WERI-Rb-1 (cell line): ENCODE data around the gene CHRM4.

Experiments used
- DNase-seq: peaks from one replicate; pipeline ENCODE4 v3.0.0-alpha.2; 2020
- H3K27ac ChIP-seq: fragments of 250-450 bp; sonication (Bioruptor Pico); 2 replicates; pipeline ENCODE4 v1.5.1; 2020; ENCODE audit warnings: mild to moderate bottlenecking, moderate library complexity
- H3K27me3 ChIP-seq: fragments of 250-450 bp; sonication (Bioruptor Pico); 2 replicates; pipeline ENCODE4 v1.5.1; 2021; ENCODE audit warnings: mild to moderate bottlenecking, low read depth, moderate library complexity; ENCODE audit not compliant: insufficient read depth, severe bottlenecking
- H3K36me3 ChIP-seq: fragments of 250-450 bp; sonication (Bioruptor Pico); 2 replicates; pipeline ENCODE4 v1.5.1; 2020; ENCODE audit warnings: mild to moderate bottlenecking, moderate library complexity
- H3K4me3 ChIP-seq: 2 replicates; pipeline ENCODE4 v1.5.1; 2011; ENCODE audit warnings: low read depth, mild to moderate bottlenecking, control low read depth, low read length
- H3K9me3 ChIP-seq: fragments of 250-450 bp; sonication (Bioruptor Pico); 2 replicates; pipeline ENCODE4 v1.5.1; 2021; ENCODE audit warnings: mild to moderate bottlenecking, moderate library complexity; ENCODE audit not compliant: severe bottlenecking
- TF ChIP-seq, protein P1 (sequence below): IDR thresholded peaks from 2 replicates; pipeline ENCODE4 v1.5.1; 2011; ENCODE audit warnings: low read depth, mild to moderate bottlenecking, control low read depth, inconsistent platforms, low read length

The CHRM4 gene

DNA sequence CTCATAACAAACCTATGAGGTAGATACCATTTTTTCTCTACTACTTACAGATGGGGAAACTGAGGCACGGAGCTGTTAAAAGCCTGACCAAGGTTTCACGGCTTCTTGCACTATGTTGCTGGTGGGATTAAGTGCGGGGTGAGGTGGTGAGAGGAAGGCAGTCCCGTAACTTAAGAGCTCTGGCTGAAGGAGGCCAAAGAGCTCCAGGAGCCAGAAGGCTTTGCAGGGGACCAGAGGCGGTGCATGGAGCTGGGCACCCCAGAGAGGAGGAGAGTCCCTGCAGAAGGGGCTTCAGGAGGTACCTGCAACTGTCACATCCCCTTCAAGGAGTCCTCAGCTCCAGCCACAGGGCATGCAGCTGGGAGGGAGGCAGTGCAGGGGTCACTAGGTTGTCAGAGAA, 4.1 kb downstream of the CHRM4 start:
- TF ChIP-seq, protein P1, sequence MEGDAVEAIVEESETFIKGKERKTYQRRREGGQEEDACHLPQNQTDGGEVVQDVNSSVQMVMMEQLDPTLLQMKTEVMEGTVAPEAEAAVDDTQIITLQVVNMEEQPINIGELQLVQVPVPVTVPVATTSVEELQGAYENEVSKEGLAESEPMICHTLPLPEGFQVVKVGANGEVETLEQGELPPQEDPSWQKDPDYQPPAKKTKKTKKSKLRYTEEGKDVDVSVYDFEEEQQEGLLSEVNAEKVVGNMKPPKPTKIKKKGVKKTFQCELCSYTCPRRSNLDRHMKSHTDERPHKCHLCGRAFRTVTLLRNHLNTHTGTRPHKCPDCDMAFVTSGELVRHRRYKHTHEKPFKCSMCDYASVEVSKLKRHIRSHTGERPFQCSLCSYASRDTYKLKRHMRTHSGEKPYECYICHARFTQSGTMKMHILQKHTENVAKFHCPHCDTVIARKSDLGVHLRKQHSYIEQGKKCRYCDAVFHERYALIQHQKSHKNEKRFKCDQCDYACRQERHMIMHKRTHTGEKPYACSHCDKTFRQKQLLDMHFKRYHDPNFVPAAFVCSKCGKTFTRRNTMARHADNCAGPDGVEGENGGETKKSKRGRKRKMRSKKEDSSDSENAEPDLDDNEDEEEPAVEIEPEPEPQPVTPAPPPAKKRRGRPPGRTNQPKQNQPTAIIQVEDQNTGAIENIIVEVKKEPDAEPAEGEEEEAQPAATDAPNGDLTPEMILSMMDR = no peak
- Histone ChIP-seq H3K27ac (no peak overlapping the region), H3K4me3 (no peak overlapping the region), H3K27me3 (peaks cover 8% of the 10 kb centered on the region), H3K36me3 (peaks cover 14% of the 10 kb centered on the region), H3K9me3 (no peaks in the 10 kb centered on the region)
- DNase-seq = peak; percentile 6

DNA sequence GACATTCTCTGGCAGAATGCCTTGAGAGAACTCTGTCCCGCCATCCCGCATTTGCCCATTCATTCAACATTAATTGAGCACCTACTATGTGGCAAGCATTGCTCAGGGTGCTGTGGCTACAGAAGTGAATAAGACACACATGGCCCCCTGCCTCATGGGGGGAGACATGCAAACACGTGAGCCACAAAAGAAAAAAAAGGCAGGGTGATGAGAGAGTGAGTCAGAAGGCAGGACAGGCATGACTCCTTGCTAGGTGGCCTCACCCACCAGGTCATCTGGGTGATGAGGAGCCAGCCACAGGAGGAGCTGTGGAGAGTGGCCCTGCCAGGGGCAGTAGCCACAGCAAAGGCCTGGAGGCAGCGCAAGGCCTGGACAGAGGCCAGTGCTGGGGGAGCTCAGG, 4.9 kb downstream of the CHRM4 start:
- no peaks in the 10 kb centered on the region for H3K9me3 ChIP-seq
- TF ChIP-seq, protein P1 = no peak
- H3K27ac ChIP-seq = no peak overlapping the region
- DNase-seq = peak; percentile 8
- peaks cover 8% of the 10 kb centered on the region for H3K27me3 ChIP-seq
- no peak overlapping the region for H3K4me3 ChIP-seq
- H3K36me3 ChIP-seq = peaks cover 21% of the 10 kb centered on the region

DNA sequence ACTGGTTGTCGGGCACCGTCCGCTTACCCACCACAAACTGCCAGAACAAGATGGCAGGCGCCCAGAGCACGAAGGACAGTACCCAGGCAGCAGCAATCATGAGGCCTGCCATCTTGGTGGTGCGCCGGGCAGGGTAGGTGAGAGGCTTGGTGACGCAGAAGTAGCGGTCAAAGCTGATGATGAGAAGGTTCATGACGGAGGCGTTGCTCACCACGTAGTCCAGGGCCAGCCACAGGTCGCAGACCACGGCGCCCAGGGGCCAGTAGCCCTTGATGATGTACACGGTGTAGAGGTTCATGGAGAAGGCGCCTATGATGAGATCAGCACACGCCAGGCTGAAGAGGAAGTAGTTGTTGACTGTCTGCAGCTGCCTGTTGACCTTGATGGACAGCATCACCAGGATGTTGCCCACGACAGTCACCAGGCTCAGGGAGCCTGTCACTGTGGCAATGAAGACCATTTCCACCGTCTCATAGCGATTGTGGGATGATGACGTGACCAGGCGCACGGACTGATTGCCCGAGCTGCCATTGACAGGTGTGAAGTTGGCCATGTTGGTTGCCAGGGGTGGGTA, 5.5 kb downstream of the CHRM4 start:
- H3K36me3 ChIP-seq = peaks cover 21% of the 10 kb centered on the region
- H3K27me3 ChIP-seq = peaks cover 6% of the 10 kb centered on the region
- TF ChIP-seq, protein P1 = no peak
- DNase-seq = no peak
- H3K27ac ChIP-seq = no peak overlapping the region
- no peaks in the 10 kb centered on the region for H3K9me3 ChIP-seq
- no peak overlapping the region for H3K4me3 ChIP-seq

DNA sequence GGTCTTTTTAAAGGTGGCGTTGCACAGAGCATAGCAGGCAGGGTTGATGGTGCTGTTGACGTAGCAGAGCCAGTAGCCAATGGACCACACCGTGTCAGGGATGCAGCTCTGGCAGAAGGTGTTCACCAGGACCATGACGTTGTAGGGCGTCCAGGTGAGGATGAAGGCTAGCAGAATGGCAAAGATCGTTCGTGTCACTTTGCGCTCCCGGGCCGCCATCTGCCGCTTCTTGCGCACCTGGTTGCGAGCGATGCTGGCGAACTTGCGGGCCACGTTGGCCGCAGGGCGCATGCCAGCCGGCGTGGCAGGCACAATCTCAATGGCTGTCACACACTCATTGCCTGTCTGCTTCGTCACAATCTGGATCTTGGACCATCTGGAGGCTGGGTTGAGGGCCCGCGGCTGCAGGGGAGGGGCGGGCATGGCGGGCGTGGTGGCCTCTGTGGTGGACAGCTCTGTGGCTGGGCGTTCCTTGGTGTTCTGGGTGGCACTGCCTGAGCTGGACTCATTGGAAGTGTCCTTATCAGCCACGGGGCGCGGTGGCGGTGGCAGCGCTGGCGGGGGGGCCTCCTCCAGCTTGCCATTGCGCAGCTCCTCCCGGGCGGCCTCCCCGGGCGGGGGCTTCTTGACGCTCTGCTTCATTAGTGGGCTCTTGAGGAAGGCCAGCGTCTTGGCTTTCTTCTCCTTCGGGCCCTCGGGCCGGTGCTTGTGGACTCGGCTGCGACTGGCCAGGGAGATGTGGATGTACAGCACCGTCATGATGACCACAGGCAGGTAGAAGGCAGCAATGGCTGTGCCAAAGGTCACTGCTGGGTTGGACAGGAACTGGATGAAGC, 6.2 kb downstream of the CHRM4 start:
- DNase-seq = no peak
- peaks cover 21% of the 10 kb centered on the region for H3K36me3 ChIP-seq
- TF ChIP-seq, protein P1 = no peak
- no peak overlapping the region for H3K4me3 ChIP-seq
- no peak overlapping the region for H3K27ac ChIP-seq
- H3K9me3 ChIP-seq = no peaks in the 10 kb centered on the region
- peaks cover 2% of the 10 kb centered on the region for H3K27me3 ChIP-seq

DNA sequence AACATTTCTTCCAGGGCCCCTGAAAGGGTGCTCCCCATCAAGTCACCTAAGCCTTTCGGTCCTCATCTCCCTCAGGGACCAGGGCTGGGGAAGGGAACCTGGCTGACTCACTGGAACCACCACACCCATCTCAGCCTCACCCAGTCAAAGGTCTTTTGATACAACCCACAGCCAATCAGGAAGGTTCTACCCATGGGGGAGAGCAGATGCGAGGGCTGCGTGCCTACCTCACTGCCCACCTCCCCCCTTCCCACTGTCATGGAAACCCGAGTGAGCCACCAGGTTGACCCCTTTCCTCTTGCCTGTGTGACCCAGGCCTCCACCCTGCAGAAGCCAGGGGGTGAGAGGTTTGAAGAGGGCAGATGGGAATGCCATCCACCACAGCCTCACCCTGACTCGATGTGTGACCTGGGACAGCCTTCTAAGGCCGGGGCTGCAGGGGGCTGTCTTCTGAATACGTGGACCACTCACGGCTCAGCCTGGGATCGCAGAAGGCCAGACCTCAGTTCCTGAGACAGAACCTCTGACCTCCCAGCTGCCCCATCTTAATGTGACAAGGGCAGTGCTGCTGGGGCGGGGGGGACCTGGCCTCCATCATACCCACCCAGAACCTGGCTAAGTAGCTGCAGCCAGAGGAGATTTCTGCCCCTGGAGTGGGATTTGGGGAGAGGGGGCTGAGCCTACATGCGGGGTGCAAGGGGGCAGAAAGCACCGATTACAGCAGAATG, 7.4 kb downstream of the CHRM4 start:
- H3K4me3 ChIP-seq = no peak overlapping the region
- no peaks in the 10 kb centered on the region for H3K27me3 ChIP-seq
- H3K27ac ChIP-seq = no peak overlapping the region
- H3K9me3 ChIP-seq = no peaks in the 10 kb centered on the region
- DNase-seq = no peak
- H3K36me3 ChIP-seq = peaks cover 21% of the 10 kb centered on the region
- TF ChIP-seq, protein P1 = no peak
